H1 (cell line): ENCODE measurements around the gene SUGP2. TPM values are rescaled to one million over a fixed set of nuclear protein-coding genes. Genes with fewer than 3 reads are reported as not detected.

Source experiments
- CTCF ChIA-PET: fragments of 300-600 bp; sonication (Branson Sonifier 250); formaldehyde crosslinking; loops from one replicate; lab custom pipeline; 2021; ENCODE audit not compliant: partially characterized antibody; lab: Charles Lee
- POLR2A ChIA-PET: fragments of 300-600 bp; sonication (Branson Sonifier 250); formaldehyde crosslinking; loops from one replicate; lab custom pipeline; 2021; ENCODE audit warnings: inconsistent platforms; ENCODE audit not compliant: partially characterized antibody; lab: Charles Lee
- DNase-seq, 2 experiments: peaks; one replicate each; pipeline versions ENCODE4 v3.0.0 to v3.0.0-alpha.2; 2010 to 2022; ENCODE audit warnings: low spot score in 2 of 2, low read depth in 1 of 2, mixed read lengths in 1 of 2
- FAIRE-seq: peaks from 2 replicates; lab custom pipeline; 2011; peaks lifted over from hg19 to GRCh38; lab: Jason Lieb, UNC
- H2AFZ ChIP-seq: 2 replicates; pipeline ENCODE4 v1.8.1; 2012; ENCODE audit warnings: low read length, inconsistent platforms
- H2AK5ac ChIP-seq: 2 replicates; pipeline ENCODE4 v1.6.1; 2013; ENCODE audit warnings: low read depth, low read length
- H2BK120ac ChIP-seq: replicated peaks from 2 replicates; pipeline ENCODE3; 2013; ENCODE audit warnings: low read depth, low read length, inconsistent platforms
- H2BK12ac ChIP-seq: 2 replicates; pipeline ENCODE4 v1.6.1; 2013; ENCODE audit warnings: low read depth, low read length
- H2BK15ac ChIP-seq: 2 replicates; pipeline ENCODE4 v1.6.1; 2013; ENCODE audit warnings: low read length
- H2BK20ac ChIP-seq: 2 replicates; pipeline ENCODE4 v1.6.1; 2013; ENCODE audit warnings: low read length
- H2BK5ac ChIP-seq: 2 replicates; pipeline ENCODE4 v1.6.1; 2013; ENCODE audit warnings: low read depth, low read length
- H3K14ac ChIP-seq: 2 replicates; pipeline ENCODE4 v1.6.1; 2013; ENCODE audit warnings: inconsistent platforms; ENCODE audit not compliant: insufficient read length
- H3K18ac ChIP-seq: 2 replicates; pipeline ENCODE4 v1.6.1; 2013; ENCODE audit warnings: low read length; ENCODE audit errors: extremely low read depth
- H3K23ac ChIP-seq: 2 replicates; pipeline ENCODE4 v1.6.1; 2013; ENCODE audit warnings: inconsistent platforms; ENCODE audit not compliant: insufficient read length
- H3K23me2 ChIP-seq: 2 replicates; pipeline ENCODE4 v1.6.1; 2013; ENCODE audit warnings: low read depth, low read length
- H3K27ac ChIP-seq: 2 replicates; pipeline ENCODE4 v1.6.1; 2011; ENCODE audit warnings: low read depth, low read length, inconsistent platforms
- H3K27me3 ChIP-seq, 4 experiments: replicated peaks in 1 of 4; 1 replicate in 1 of 4; 2 replicates in 3 of 4; pipeline versions ENCODE4 v1.6.1 to v1.8.1; 2011 to 2013; ENCODE audit warnings: low read length in 3 of 4, mild to moderate bottlenecking in 3 of 4, inconsistent platforms in 2 of 4, mixed read lengths in 2 of 4, moderate library complexity in 1 of 4; ENCODE audit not compliant: control insufficient read depth in 3 of 4, insufficient read depth in 3 of 4; ENCODE audit errors: extremely low read depth in 1 of 4
- H3K36me3 ChIP-seq, 4 experiments: 2 replicates each; pipeline versions ENCODE4 v1.6.1 to v1.8.1; 2011 to 2013; ENCODE audit warnings: mild to moderate bottlenecking in 4 of 4, low read length in 3 of 4, moderate library complexity in 2 of 4, control low read depth in 1 of 4, inconsistent platforms in 1 of 4; ENCODE audit not compliant: insufficient read depth in 4 of 4, control insufficient read depth in 2 of 4
- H3K4ac ChIP-seq: replicated peaks from 2 replicates; pipeline ENCODE3; 2013; ENCODE audit warnings: low read length, low read depth, mixed read lengths, inconsistent platforms; ENCODE audit not compliant: insufficient read length
- H3K4me1 ChIP-seq, 4 experiments: replicated peaks in 1 of 4; 1 replicate in 1 of 4; 2 replicates in 3 of 4; pipeline versions ENCODE4 v1.6.1 to v1.8.1; 2011 to 2013; ENCODE audit warnings: low read length in 3 of 4, inconsistent platforms in 2 of 4, mixed read lengths in 1 of 4; ENCODE audit not compliant: insufficient read depth in 4 of 4, control insufficient read depth in 3 of 4
- H3K4me2 ChIP-seq, 2 experiments: 2 replicates each; pipeline versions ENCODE4 v1.6.1 to v1.8.1; 2011 to 2013; ENCODE audit warnings: low read depth in 2 of 2, low read length in 2 of 2, control low read depth in 1 of 2, inconsistent platforms in 1 of 2, mild to moderate bottlenecking in 1 of 2; ENCODE audit not compliant: insufficient read depth in 1 of 2
- H3K4me3 ChIP-seq, 4 experiments: fragments of 200-600, 300-600 bp in 1 of 4; sonication (generic), shearing (Covaris generic), sonication (Bioruptor Twin) in 1 of 4; 2 replicates each; pipeline versions ENCODE4 v1.5.1 to v1.8.1; 2011 to 2016; ENCODE audit warnings: low read length in 4 of 4, low read depth in 3 of 4, control low read depth in 2 of 4, inconsistent platforms in 2 of 4, mild to moderate bottlenecking in 2 of 4, mixed read lengths in 1 of 4, moderate library complexity in 1 of 4; ENCODE audit not compliant: insufficient read depth in 2 of 4; ENCODE audit errors: extremely low read depth in 1 of 4
- H3K56ac ChIP-seq: replicated peaks from 2 replicates; pipeline ENCODE3; 2013; ENCODE audit warnings: low read depth, mild to moderate bottlenecking, mixed read lengths, low read length, inconsistent platforms; ENCODE audit not compliant: insufficient read length
- H3K79me1 ChIP-seq: 2 replicates; pipeline ENCODE4 v1.6.1; 2013; ENCODE audit warnings: low read depth, low read length, control low read depth
- H3K79me2 ChIP-seq, 2 experiments: 2 replicates each; pipeline versions ENCODE4 v1.6.1 to v1.8.1; 2012 to 2013; ENCODE audit warnings: low read length in 2 of 2, mild to moderate bottlenecking in 2 of 2, inconsistent platforms in 1 of 2; ENCODE audit not compliant: insufficient read depth in 2 of 2, control insufficient read depth in 1 of 2
- H3K9ac ChIP-seq, 4 experiments: replicated peaks in 1 of 4; 1 replicate in 1 of 4; 2 replicates in 3 of 4; pipeline versions ENCODE4 v1.6.1 to v1.8.1; 2011 to 2013; ENCODE audit warnings: low read depth in 3 of 4, low read length in 3 of 4, control low read depth in 2 of 4, mild to moderate bottlenecking in 2 of 4, moderate library complexity in 2 of 4, inconsistent platforms in 1 of 4; ENCODE audit errors: extremely low read depth in 1 of 4
- H3K9me3 ChIP-seq, 2 experiments: 2 replicates each; pipeline versions ENCODE4 v1.6.1 to v1.8.1; 2012 to 2013; ENCODE audit warnings: mild to moderate bottlenecking in 2 of 2, moderate library complexity in 2 of 2, control low read depth in 1 of 2, inconsistent platforms in 1 of 2, low read depth in 1 of 2, low read length in 1 of 2, mixed read lengths in 1 of 2; ENCODE audit not compliant: insufficient read depth in 2 of 2
- H4K20me1 ChIP-seq, 2 experiments: replicated peaks in 1 of 2; 2 replicates each; pipeline versions ENCODE3 to v1.8.1; 2011 to 2013; ENCODE audit warnings: inconsistent platforms in 2 of 2, low read length in 2 of 2, mild to moderate bottlenecking in 1 of 2; ENCODE audit not compliant: insufficient read depth in 2 of 2, control insufficient read depth in 1 of 2
- H4K5ac ChIP-seq: 2 replicates; pipeline ENCODE4 v1.6.1; 2013; ENCODE audit warnings: low read length, low read depth, mixed read lengths, inconsistent platforms; ENCODE audit not compliant: insufficient read length
- H4K8ac ChIP-seq: 2 replicates; pipeline ENCODE4 v1.8.0; 2013; ENCODE audit warnings: mild to moderate bottlenecking, moderate library complexity, low read length, inconsistent platforms; ENCODE audit not compliant: insufficient read depth; ENCODE audit errors: extremely low read depth
- H4K91ac ChIP-seq: replicated peaks from 2 replicates; pipeline ENCODE3; 2013; ENCODE audit warnings: low read length, mixed read lengths, inconsistent platforms; ENCODE audit not compliant: insufficient read length
- CBX5 ChIP-seq: fragments of 300-800, 300-1000 bp; sonication (generic); IDR thresholded peaks from 2 replicates; pipeline ENCODE4 v1.7.1; 2016; ENCODE audit warnings: antibody characterized with exemption, low read length, low read depth
- CEBPB ChIP-seq: IDR thresholded peaks from 2 replicates; pipeline ENCODE4 v1.6.1; 2012; ENCODE audit warnings: low read depth, low read length
- CHD2 ChIP-seq: IDR thresholded peaks from 2 replicates; pipeline ENCODE4 v1.6.1; 2012; ENCODE audit warnings: low read length, improper control_type of control experiment
- GABPA ChIP-seq: IDR thresholded peaks from 2 replicates; pipeline ENCODE4 v1.6.1; 2011; ENCODE audit warnings: mild to moderate bottlenecking, low read length, moderate library complexity, borderline replicate concordance; ENCODE audit not compliant: insufficient read depth
- JUN ChIP-seq: IDR thresholded peaks from 2 replicates; pipeline ENCODE4 v1.6.1; 2011; ENCODE audit warnings: low read depth, mild to moderate bottlenecking, improper control_type of control experiment, low read length
- KDM1A ChIP-seq: fragments of 200-600, 300-600 bp; sonication (generic); IDR thresholded peaks from 2 replicates; pipeline ENCODE4 v1.7.1; 2016; ENCODE audit warnings: mild to moderate bottlenecking, low read length, borderline replicate concordance
- RAD21 ChIP-seq, 2 experiments: IDR thresholded peaks in 1 of 2; conservative IDR thresholded peaks in 1 of 2; 2 replicates each; pipeline ENCODE4 v1.6.1; 2011; ENCODE audit warnings: low read depth in 2 of 2, low read length in 2 of 2, improper control_type of control experiment in 1 of 2, inconsistent platforms in 1 of 2, mild to moderate bottlenecking in 1 of 2, moderate library complexity in 1 of 2
- SP4 ChIP-seq: IDR thresholded peaks from 2 replicates; pipeline ENCODE4 v1.6.1; 2012; ENCODE audit warnings: low read length, inconsistent platforms
- SUZ12 ChIP-seq: fragments of 200-600 bp; sonication (generic); IDR thresholded peaks from 2 replicates; pipeline ENCODE4 v1.6.1; 2012; ENCODE audit warnings: mild to moderate bottlenecking, inconsistent platforms, low read length, moderate library complexity, mixed read lengths
- TAF7 ChIP-seq: optimal IDR thresholded peaks from 2 replicates; pipeline ENCODE3; 2011; ENCODE audit warnings: low read depth, mild to moderate bottlenecking, inconsistent platforms, low read length, moderate library complexity, borderline replicate concordance
- TEAD4 ChIP-seq: IDR thresholded peaks from 2 replicates; pipeline ENCODE4 v1.6.1; 2012; ENCODE audit warnings: low read depth, low read length, inconsistent platforms, mixed read lengths
- ZNF274 ChIP-seq: IDR thresholded peaks from 2 replicates; pipeline ENCODE4 v1.7.0; 2012; ENCODE audit warnings: low read length, borderline replicate concordance; ENCODE audit errors: extremely low read depth
- WGBS, 2 experiments: shearing (Covaris generic) in 1 of 2; methylation state at CpG; one replicate each; pipeline versions ENCODE4 v1.1.6 to v1.1.7; 2013 to 2015; ENCODE audit warnings: low lambda C conversion rate in 2 of 2, mixed read lengths in 2 of 2, inconsistent platforms in 1 of 2, low coverage in 1 of 2, missing lambda C conversion rate in 1 of 2; ENCODE audit not compliant: insufficient replicate concordance in 2 of 2, insufficient coverage in 1 of 2, insufficient read length in 1 of 2; ENCODE audit errors: extremely low coverage in 1 of 2, missing lambda C conversion rate in 1 of 2; 5-methylcytosine and 5-hydroxymethylcytosine counted together
- polyA plus RNA-seq, 7 experiments: library from polyadenylated mRNA; depleted of rRNA in 3 of 7; stranded (reverse) in 5 of 7; unstranded in 2 of 7; fragments of >200 nt in 5 of 7; fragments of 200-250 nt in 2 of 7; gene quantifications; 1 replicate in 5 of 7; 2 replicates in 1 of 7; 4 replicates in 1 of 7; pipeline versions ENCODE4 v1.2.1 to v1.2.3, GENCODE V29; 2011 to 2013; ENCODE audit warnings: missing spikeins in 2 of 7, mixed read lengths in 2 of 7
- total RNA-seq: library from RNA; stranded (reverse); fragmentation: NEBNext Ultra II Directional; extraction: Animal tissue kit (Norgen Biotek cat#: 25700); gene quantifications from 2 replicates; pipeline ENCODE4 v1.2.1, GENCODE V29; 2021

Gene SUGP2
- total and polyA plus RNA-seq, 2 of the 8 experiments (the other 6 are each of a cell fraction or from before 2014, with no cell fraction given), result 57.7 to 114 TPM

- ChIA-PET POLR2A (interaction anchor here (0.7 to 2.9 kb wide), 4 partner anchors 9 to 52 kb away, joined by 3 to 14 read pairs (median 4); partner anchors contain the start of gene SLC25A42), CTCF (interaction anchor here (0.7 to 6.8 kb wide), 28 partner anchors 9 to 176 kb away, joined by 3 to 58 read pairs (median 5); no protein-coding TSS in a partner anchor)
- FAIRE-seq (no peak), DNase-seq (peak; percentile 31 to 84)
- Histone ChIP-seq H2BK5ac (no peak overlapping the region), H3K56ac (no peak overlapping the region), H3K9ac (no peak overlapping the region), H3K4me1 (no peaks in the 10 kb centered on the region), H3K23ac (no peak overlapping the region), H3K18ac (no peak overlapping the region), H3K79me1 (peaks cover 4% of the 10 kb centered on the region; the same call in 1 of the 2 replicates), H3K27me3 (no peaks in the 10 kb centered on the region; a peak in 1 of 7 replicates), H2AFZ (no peak overlapping the region), H3K9me3 (no peaks in the 10 kb centered on the region), H4K5ac (no peak overlapping the region), H2BK15ac (no peak overlapping the region), H3K79me2 (no peaks in the 10 kb centered on the region), H3K36me3 (peaks cover 24 to 52% (median 45%) of the 10 kb centered on the region in 4 experiments), H2BK12ac (no peak overlapping the region), H4K91ac (no peak overlapping the region), H3K4me3 (no peak overlapping the region), H2AK5ac (no peak overlapping the region), H3K27ac (no peak overlapping the region), H4K20me1 (peaks cover 13 to 32% of the 10 kb centered on the region in 2 experiments), H3K4ac (no peak overlapping the region), H2BK20ac (no peak overlapping the region), H2BK120ac (no peak overlapping the region), H4K8ac (no peak overlapping the region), H3K14ac (no peak overlapping the region), H3K23me2 (no peaks in the 10 kb centered on the region), H3K4me2 (no peak overlapping the region)
- WGBS, 2 experiments, result 84% methylated on average over 25 of the region's 25 CpGs; no CpG with 5 or more reads in 1 of the 2 experiments
- TF ChIP-seq GABPA (no peak), TEAD4 (peak; percentile 62; the same call in 1 of the 2 replicates), RAD21 (IDR thresholded peaks at IDR 0.05 in 1 of 2, conservative IDR thresholded peaks at IDR 0.05 in 1 of 2; ENCODE audit: low read depth in 2 of 2, low read length in 2 of 2) (peak; percentile 89 to 94), SP4 (no peak), SUZ12 (no peak), ZNF274 (no peak), KDM1A (no peak), JUN (no peak), TAF7 (no peak), CHD2 (no peak), CEBPB (no peak), CBX5 (no peak)
These were observed 20.4 kb upstream of the SUGP2 start for GRCh38 chr19:19053508-19054314.
